Measurements from ENCODE around the gene STRN.
"Not testable (repeated sequence)": the region's sequence is repeated elsewhere in the genome, so short reads cannot be mapped to it uniquely, and the experiment has no call there.

STRN gene

GRCh38 chr2:36843838-36844237, 122.5 kb downstream of the STRN start:
- in situ Hi-C loops (cut with MboI; ENCODE audit: low sequenced_read_pairs), result no loop called here

GRCh38 chr2:36839976-36840617, 126.2 kb downstream of the STRN start:
- in situ Hi-C loops (cut with MboI; ENCODE audit: low sequenced_read_pairs), result no loop called here

GRCh38 chr2:36834731-36835524, 131.4 kb downstream of the STRN start:
- in situ Hi-C loops (cut with MboI; ENCODE audit: low sequenced_read_pairs), result no loop called here

GRCh38 chr2:36834203-36834602, 132.1 kb downstream of the STRN start:
- in situ Hi-C loops (cut with MboI; ENCODE audit: low sequenced_read_pairs), result no loop called here

- in situ Hi-C loops (cut with MboI; ENCODE audit: low sequenced_read_pairs), result no loop called here
These were observed 135.2 kb downstream of the STRN start for GRCh38 chr2:36831185-36831584.

- in situ Hi-C loops (cut with MboI; ENCODE audit: low sequenced_read_pairs), result not testable (repeated sequence)
These were observed 141.7 kb downstream of the STRN start for GRCh38 chr2:36824683-36825082.

GRCh38 chr2:36824273-36824672, 142.1 kb downstream of the STRN start:
- in situ Hi-C loops (cut with MboI; ENCODE audit: low sequenced_read_pairs), result no loop called here

- in situ Hi-C loops (cut with MboI; ENCODE audit: low sequenced_read_pairs), result no loop called here
These were observed 142.5 kb downstream of the STRN start for GRCh38 chr2:36823862-36824261.

- in situ Hi-C loops (cut with MboI; ENCODE audit: low sequenced_read_pairs), result no loop called here
These were observed 145.3 kb downstream of the STRN start for GRCh38 chr2:36820942-36821605.

- in situ Hi-C loops (cut with MboI; ENCODE audit: low sequenced_read_pairs), result no loop called here
These were observed 147.1 kb downstream of the STRN start for GRCh38 chr2:36819095-36819711.

- in situ Hi-C loops (cut with MboI; ENCODE audit: low sequenced_read_pairs), result no loop called here
These were observed 147.8 kb downstream of the STRN start for GRCh38 chr2:36818542-36818941.

- in situ Hi-C loops (cut with MboI; ENCODE audit: low sequenced_read_pairs), result no loop called here
These were observed 154.1 kb downstream of the STRN start for GRCh38 chr2:36812196-36812595.

- in situ Hi-C loops (cut with MboI; ENCODE audit: low sequenced_read_pairs), result no loop called here
These were observed 155.3 kb downstream of the STRN start for GRCh38 chr2:36811071-36811470.

GRCh38 chr2:36809069-36809445, 157.3 kb downstream of the STRN start:
- in situ Hi-C loops (cut with MboI; ENCODE audit: low sequenced_read_pairs), result no loop called here

GRCh38 chr2:36808386-36809068, 157.8 kb downstream of the STRN start:
- in situ Hi-C loops (cut with MboI; ENCODE audit: low sequenced_read_pairs), result no loop called here

- in situ Hi-C loops (cut with MboI; ENCODE audit: low sequenced_read_pairs), result no loop called here
These were observed 159.0 kb downstream of the STRN start for GRCh38 chr2:36807223-36807886.

GRCh38 chr2:36805635-36806224, 160.6 kb downstream of the STRN start:
- in situ Hi-C loops (cut with MboI; ENCODE audit: low sequenced_read_pairs), result no loop called here

- in situ Hi-C loops (cut with MboI; ENCODE audit: low sequenced_read_pairs), result no loop called here
These were observed 163.4 kb downstream of the STRN start for GRCh38 chr2:36802952-36803351.

GRCh38 chr2:36801088-36801487, 165.2 kb downstream of the STRN start:
- in situ Hi-C loops (cut with MboI; ENCODE audit: low sequenced_read_pairs), result no loop called here

GRCh38 chr2:36800381-36800780, 166.0 kb downstream of the STRN start:
- in situ Hi-C loops (cut with MboI; ENCODE audit: low sequenced_read_pairs), result no loop called here
